Measurements from ENCODE around the gene PTPRD. TPM values are rescaled to one million over a fixed set of nuclear protein-coding genes. Genes with fewer than 3 reads are reported as not detected.

The PTPRD gene
- total RNA-seq, 1 experiment from 2014 or later, result 69.6 TPM

GRCh38 chr9:9950813-9951212, 662.0 kb downstream of the PTPRD start (continued):
- TF ChIP-seq ATF2 (CRISPR knock-in tag; IDR thresholded peaks at IDR 0.05; ENCODE audit: borderline replicate concordance, low read depth) (no peak), GRHL2 (CRISPR knock-in tag; IDR thresholded peaks at IDR 0.05; ENCODE audit: insufficient replicate concordance, severe bottlenecking) (no peak), SMAD3 (CRISPR knock-in tag; IDR thresholded peaks at IDR 0.05; ENCODE audit: borderline replicate concordance) (no peak), NFE2L1 (CRISPR knock-in tag; IDR thresholded peaks at IDR 0.05) (no peak), FOXP1 (CRISPR knock-in tag; IDR thresholded peaks at IDR 0.05; ENCODE audit: borderline replicate concordance) (no peak), JUN (CRISPR knock-in tag; IDR thresholded peaks at IDR 0.05) (no peak), AR (CRISPR knock-in tag; IDR thresholded peaks at IDR 0.05) (no peak), ZNF232 (CRISPR knock-in tag; IDR thresholded peaks at IDR 0.05) (no peak), MLX (CRISPR knock-in tag; IDR thresholded peaks at IDR 0.05) (no peak), NR2C2 (CRISPR knock-in tag; IDR thresholded peaks at IDR 0.05) (no peak)

- Mint-ChIP-seq H3K4me1 (no peaks in the 10 kb centered on the region), H3K27ac (no peak overlapping the region), H3K9me3 (no peaks in the 10 kb centered on the region), H3K4me3 (no peak overlapping the region), H3K36me3 (no peaks in the 10 kb centered on the region), H3K27me3 (ENCODE audit: low read depth) (no peaks in the 10 kb centered on the region)
- ChIA-PET POLR2A (no interaction called here), CTCF (no interaction called here)
- no peak for TF ChIP-seq NFE2L1 (CRISPR knock-in tag; IDR thresholded peaks at IDR 0.05)
- TF ChIP-seq AR (CRISPR knock-in tag; IDR thresholded peaks at IDR 0.05), result no peak
- no peak for TF ChIP-seq ATF1 (CRISPR knock-in tag; IDR thresholded peaks at IDR 0.05)
- TF ChIP-seq E2F4 (CRISPR knock-in tag; IDR thresholded peaks at IDR 0.05; ENCODE audit: borderline replicate concordance, low read depth), result no peak
- no peak for TF ChIP-seq PRDM15 (CRISPR knock-in tag; IDR thresholded peaks at IDR 0.05)
- no peak for TF ChIP-seq OVOL2 (CRISPR knock-in tag; IDR thresholded peaks at IDR 0.05; ENCODE audit: borderline replicate concordance)
- no peak for TF ChIP-seq NFATC4 (CRISPR knock-in tag; IDR thresholded peaks at IDR 0.05)
- TF ChIP-seq ZNF425 (CRISPR knock-in tag; conservative IDR thresholded peaks at IDR 0.05), result no peak
- no peak for TF ChIP-seq TCF7 (CRISPR knock-in tag; IDR thresholded peaks at IDR 0.05; ENCODE audit: low read depth)
- TF ChIP-seq GTF2I (CRISPR knock-in tag; conservative IDR thresholded peaks at IDR 0.05), result no peak
- ATAC-seq (no peak), DNase-seq (ENCODE audit: low spot score) (no peak)
Observed at GRCh38 chr9:9949978-9950377, 662.8 kb downstream of the PTPRD start.
